Liver (tissue), 9 donors: ENCODE measurements around the gene WRNIP1. TPM values are rescaled to one million over a fixed set of nuclear protein-coding genes. Genes with fewer than 3 reads are reported as not detected.

Experiments
- DNase-seq: peaks from one replicate; pipeline ENCODE4 v3.0.0-alpha.2; 2017; ENCODE audit warnings: low spot score
- H3K27ac ChIP-seq, 2 donors: one replicate each; pipeline ENCODE4 v1.7.0; 2013; ENCODE audit warnings: inconsistent platforms in 2 of 2, low read length in 2 of 2, control low read depth in 1 of 2, low read depth in 1 of 2, mild to moderate bottlenecking in 1 of 2
- H3K27me3 ChIP-seq, 4 donors: one replicate each; pipeline versions ENCODE4 v1.6.1 to v1.7.0; 2013; ENCODE audit warnings: low read length in 3 of 4, inconsistent platforms in 1 of 4, mild to moderate bottlenecking in 1 of 4, moderate library complexity in 1 of 4; ENCODE audit not compliant: control insufficient read depth in 4 of 4, insufficient read depth in 4 of 4
- H3K36me3 ChIP-seq, 4 donors: one replicate each; pipeline versions ENCODE4 v1.6.1 to v1.7.0; 2013; ENCODE audit warnings: low read length in 3 of 4, mild to moderate bottlenecking in 3 of 4, low read depth in 1 of 4, moderate library complexity in 1 of 4; ENCODE audit not compliant: control insufficient read depth in 4 of 4, insufficient read depth in 3 of 4
- H3K4me1 ChIP-seq, 4 donors: one replicate each; pipeline versions ENCODE4 v1.6.1 to v1.7.0; 2013; ENCODE audit warnings: low read length in 3 of 4, mild to moderate bottlenecking in 3 of 4, moderate library complexity in 1 of 4; ENCODE audit not compliant: control insufficient read depth in 4 of 4, insufficient read depth in 4 of 4
- H3K4me3 ChIP-seq, 3 donors: one replicate each; pipeline versions ENCODE4 v1.6.1 to v1.7.0; 2013; ENCODE audit warnings: low read length in 3 of 3, control low read depth in 1 of 3, low read depth in 1 of 3, mild to moderate bottlenecking in 1 of 3
- H3K9ac ChIP-seq, 2 donors: one replicate each; pipeline ENCODE4 v1.7.0; 2013; ENCODE audit warnings: low read length in 2 of 2, mild to moderate bottlenecking in 2 of 2, moderate library complexity in 2 of 2, control low read depth in 1 of 2, low read depth in 1 of 2
- H3K9me3 ChIP-seq, 4 donors: one replicate each; pipeline versions ENCODE4 v1.6.1 to v1.7.0; 2013; ENCODE audit warnings: low read length in 3 of 4; ENCODE audit not compliant: control insufficient read depth in 4 of 4
- ATF3 ChIP-seq: IDR thresholded peaks from 2 replicates; pipeline ENCODE4 v1.6.1; 2016; ENCODE audit warnings: antibody characterized with exemption
- CTCF ChIP-seq: fragments of 150-350 bp; IDR thresholded peaks from 2 replicates; pipeline ENCODE4 v1.5.1; 2017; ENCODE audit warnings: improper control_type of control experiment, low read depth, low read length; ENCODE audit not compliant: missing input control
- FOXA1 ChIP-seq: IDR thresholded peaks from 2 replicates; pipeline ENCODE4 v1.6.1; 2016; ENCODE audit warnings: antibody characterized with exemption
- FOXA2 ChIP-seq: IDR thresholded peaks from 2 replicates; pipeline ENCODE4 v1.6.1; 2016; ENCODE audit warnings: antibody characterized with exemption
- NR2F2 ChIP-seq: IDR thresholded peaks from 2 replicates; pipeline ENCODE4 v1.6.1; 2016; ENCODE audit warnings: antibody characterized with exemption
- RAD21 ChIP-seq, 2 donors: IDR thresholded peaks; 2 replicates each; pipeline ENCODE4 v1.6.1; 2016; ENCODE audit warnings: antibody characterized with exemption in 2 of 2, mild to moderate bottlenecking in 2 of 2
- REST ChIP-seq: IDR thresholded peaks from 2 replicates; pipeline ENCODE4 v1.6.1; 2016; ENCODE audit warnings: antibody characterized with exemption, mild to moderate bottlenecking
- RXRA ChIP-seq, 2 donors: IDR thresholded peaks; 2 replicates each; pipeline ENCODE4 v1.6.1; 2017 to 2018; ENCODE audit warnings: antibody characterized with exemption in 2 of 2, mild to moderate bottlenecking in 1 of 2
- SP1 ChIP-seq: IDR thresholded peaks from 2 replicates; pipeline ENCODE4 v1.6.1; 2018; ENCODE audit warnings: antibody characterized with exemption, mild to moderate bottlenecking
- TAF1 ChIP-seq: conservative IDR thresholded peaks from 2 replicates; pipeline ENCODE4 v1.6.1; 2016; ENCODE audit warnings: antibody characterized with exemption, mild to moderate bottlenecking
- ZBTB33 ChIP-seq: IDR thresholded peaks from 2 replicates; pipeline ENCODE4 v1.6.1; 2016; ENCODE audit warnings: antibody characterized with exemption
- WGBS: extraction: QIAGEN DNeasy Blood & Tissue Kit; methylation state at CpG from one replicate; pipeline ENCODE4 v1.1.7; 2013; 5-methylcytosine and 5-hydroxymethylcytosine counted together
- polyA plus RNA-seq, 2 donors: library from polyadenylated mRNA; stranded (reverse) in 1 of 2; unstranded in 1 of 2; fragments of 200-250 nt in 1 of 2; fragments of >200 nt in 1 of 2; fragmentation: Nextera tagmentation in 1 of 2; extraction: Ambion mirVana in 1 of 2; gene quantifications; one replicate each; pipeline versions ENCODE4 v1.2.1 to v1.2.3, GENCODE V29; 2013 to 2015
- total RNA-seq, 2 donors: library from RNA; depleted of rRNA; stranded (reverse); fragments of >200 nt; gene quantifications; one replicate each; pipeline ENCODE4 v1.2.3, GENCODE V29; 2014
- donor health status: healthy.
- donor health status: healthy.
- donor health status: healthy.
- donor health status: healthy.
- donor health status: healthy.

The WRNIP1 gene
- total and polyA plus RNA-seq, 4 donors = 10.0 to 32.7 (median 23.9) TPM

- Histone ChIP-seq H3K9ac (peak overlapping the region; percentile 43 to 67), H3K4me3 (peak overlapping the region; percentile 51 to 74 (median 69)), H3K4me1 (peaks cover 4 to 27% (median 22%) of the 10 kb centered on the region in 4 donors), H3K36me3 (peaks cover 0 to 3% (median 0%) of the 10 kb centered on the region in 4 donors), H3K27me3 (no peaks in the 10 kb centered on the region), H3K27ac (peak overlapping the region; percentile 63 to 73), H3K9me3 (no peaks in the 10 kb centered on the region)
- WGBS = 71% methylated on average over 27 of the region's 27 CpGs
- TF ChIP-seq RXRA (IDR thresholded peaks at IDR 0.05) (no peak), CTCF (no peak), ATF3 (no peak), ZBTB33 (no peak), FOXA2 (no peak), RAD21 (IDR thresholded peaks at IDR 0.05) (no peak), TAF1 (no peak), FOXA1 (no peak), REST (no peak), SP1 (no peak), NR2F2 (no peak)
- no peak for DNase-seq
These were observed 1.2 kb upstream of the WRNIP1 start for GRCh38 chr6:2763876-2764540.

- under 1% methylated on average over 45 of the region's 45 CpGs for WGBS
- peak overlapping the region; percentile 67 to 73 for H3K9ac ChIP-seq
- peaks cover 0 to 3% (median 0%) of the 10 kb centered on the region in 4 donors for H3K36me3 ChIP-seq
- H3K4me1 ChIP-seq = peaks cover 4 to 27% (median 22%) of the 10 kb centered on the region in 4 donors
- TF ChIP-seq ZBTB33 (peak; percentile 96), RXRA (IDR thresholded peaks at IDR 0.05) (no peak)
- H3K9me3 ChIP-seq = no peaks in the 10 kb centered on the region
- H3K27me3 ChIP-seq = no peaks in the 10 kb centered on the region
- H3K4me3 ChIP-seq = peak overlapping the region; percentile 51 to 74 (median 69)
- H3K27ac ChIP-seq = peak overlapping the region; percentile 63 to 73
- peak; percentile 59 for DNase-seq
These were observed 505 bp upstream of the WRNIP1 start for GRCh38 chr6:2764610-2765165.
